Ramos (cell line): Measurements from ENCODE around the gene ARFGAP3.

ENCODE experiments used
- in situ Hi-C: fragments of 300-500 bp; cut with MboI; formaldehyde crosslinking; loops from one replicate; pipeline ENCODE4 v1.14.3; 2022; ENCODE audit warnings: low sequenced_read_pairs; ENCODE audit not compliant: unreplicated experiment

ARFGAP3 gene

GRCh38 chr22:42866100-42866499 is 9.0 kb upstream of the ARFGAP3 start:
- in situ Hi-C loops: no loop called here

GRCh38 chr22:42865536-42865935 is 8.5 kb upstream of the ARFGAP3 start:
- in situ Hi-C loops: no loop called here

GRCh38 chr22:42863349-42863961 is 6.4 kb upstream of the ARFGAP3 start:
- in situ Hi-C loops: no loop called here

GRCh38 chr22:42862045-42862734 is 5.1 kb upstream of the ARFGAP3 start:
- in situ Hi-C loops: no loop called here

GRCh38 chr22:42860968-42861367 is 3.9 kb upstream of the ARFGAP3 start:
- in situ Hi-C loops: no loop called here

- in situ Hi-C loops: no loop called here
Observed at GRCh38 chr22:42857845-42858481, 890 bp upstream of the ARFGAP3 start.

GRCh38 chr22:42856179-42856864 is 751 bp downstream of the ARFGAP3 start:
- in situ Hi-C loops: no loop called here

- in situ Hi-C loops: no loop called here
Observed at GRCh38 chr22:42855721-42856120, 1.4 kb downstream of the ARFGAP3 start.

GRCh38 chr22:42855211-42855610 is 1.9 kb downstream of the ARFGAP3 start:
- in situ Hi-C loops: no loop called here

- in situ Hi-C loops: no loop called here
Observed at GRCh38 chr22:42848941-42849550, 8.0 kb downstream of the ARFGAP3 start.

GRCh38 chr22:42847110-42847509 is 10.0 kb downstream of the ARFGAP3 start:
- in situ Hi-C loops: no loop called here

- in situ Hi-C loops: no loop called here
Observed at GRCh38 chr22:42844756-42845155, 12.3 kb downstream of the ARFGAP3 start.

- in situ Hi-C loops: no loop called here
Observed at GRCh38 chr22:42842658-42843370, 14.3 kb downstream of the ARFGAP3 start.

- in situ Hi-C loops: no loop called here
Observed at GRCh38 chr22:42841444-42841843, 15.6 kb downstream of the ARFGAP3 start.

- in situ Hi-C loops: no loop called here
Observed at GRCh38 chr22:42837556-42837955, 19.5 kb downstream of the ARFGAP3 start.

- in situ Hi-C loops: no loop called here
Observed at GRCh38 chr22:42836026-42836425, 21.0 kb downstream of the ARFGAP3 start.

GRCh38 chr22:42834177-42834949 is 22.7 kb downstream of the ARFGAP3 start:
- in situ Hi-C loops: no loop called here

- in situ Hi-C loops: no loop called here
Observed at GRCh38 chr22:42833104-42833503, 24.0 kb downstream of the ARFGAP3 start.

- in situ Hi-C loops: no loop called here
Observed at GRCh38 chr22:42831712-42832111, 25.4 kb downstream of the ARFGAP3 start.
